ENCODE data around the gene MIPEP.

- TF ChIP-seq, protein P1, sequence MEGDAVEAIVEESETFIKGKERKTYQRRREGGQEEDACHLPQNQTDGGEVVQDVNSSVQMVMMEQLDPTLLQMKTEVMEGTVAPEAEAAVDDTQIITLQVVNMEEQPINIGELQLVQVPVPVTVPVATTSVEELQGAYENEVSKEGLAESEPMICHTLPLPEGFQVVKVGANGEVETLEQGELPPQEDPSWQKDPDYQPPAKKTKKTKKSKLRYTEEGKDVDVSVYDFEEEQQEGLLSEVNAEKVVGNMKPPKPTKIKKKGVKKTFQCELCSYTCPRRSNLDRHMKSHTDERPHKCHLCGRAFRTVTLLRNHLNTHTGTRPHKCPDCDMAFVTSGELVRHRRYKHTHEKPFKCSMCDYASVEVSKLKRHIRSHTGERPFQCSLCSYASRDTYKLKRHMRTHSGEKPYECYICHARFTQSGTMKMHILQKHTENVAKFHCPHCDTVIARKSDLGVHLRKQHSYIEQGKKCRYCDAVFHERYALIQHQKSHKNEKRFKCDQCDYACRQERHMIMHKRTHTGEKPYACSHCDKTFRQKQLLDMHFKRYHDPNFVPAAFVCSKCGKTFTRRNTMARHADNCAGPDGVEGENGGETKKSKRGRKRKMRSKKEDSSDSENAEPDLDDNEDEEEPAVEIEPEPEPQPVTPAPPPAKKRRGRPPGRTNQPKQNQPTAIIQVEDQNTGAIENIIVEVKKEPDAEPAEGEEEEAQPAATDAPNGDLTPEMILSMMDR (IDR thresholded peaks at IDR 0.05; ENCODE audit: low read length), result no peak
- no peak for TF ChIP-seq EZH2 (IDR thresholded peaks at IDR 0.05; ENCODE audit: borderline replicate concordance, low read length)
Observed at GRCh38 chr13:23793711-23794110, 95.5 kb downstream of the MIPEP start.

Data from OCI-LY1 (cell line).